Gastrocnemius medialis (tissue), 4 donors: ENCODE results near the gene THBS1. TPM values are rescaled to one million over a fixed set of nuclear protein-coding genes. Genes with fewer than 3 reads are reported as not detected.

Source experiments
- ATAC-seq, 2 donors: fragments of 150-250 bp; one replicate each; pipeline ENCODE4 v1.9.1; 2016
- DNase-seq, 2 donors: peaks; one replicate each; pipeline ENCODE4 v3.0.0-alpha.2; 2019
- H3K27ac ChIP-seq, 4 donors: fragments of 200-600 bp; sonication (generic); 1 replicate in 1 of 4; 2 replicates in 3 of 4; pipeline ENCODE4 v1.5.1; 2016 to 2018; ENCODE audit warnings: mild to moderate bottlenecking in 2 of 4, moderate library complexity in 1 of 4
- H3K27me3 ChIP-seq, 3 donors: fragments of 200-600 bp; sonication (generic) in 2 of 3; 1 replicate in 1 of 3; 2 replicates in 2 of 3; pipeline versions ENCODE4 v1.5.1 to v1.6.0; 2016 to 2019; ENCODE audit warnings: mild to moderate bottlenecking in 1 of 3, moderate library complexity in 1 of 3
- H3K36me3 ChIP-seq, 2 donors: fragments of 200-600 bp; sonication (generic) in 1 of 2; one replicate each; pipeline ENCODE4 v1.5.1; 2017 to 2018
- H3K4me1 ChIP-seq, 2 donors: fragments of 200-600 bp; sonication (generic) in 1 of 2; one replicate each; pipeline ENCODE4 v1.5.1; 2016 to 2017; ENCODE audit warnings: mild to moderate bottlenecking in 2 of 2
- H3K4me3 ChIP-seq, 4 donors: fragments of 200-600 bp; sonication (generic) in 3 of 4; 1 replicate in 1 of 4; 2 replicates in 3 of 4; pipeline ENCODE4 v1.5.1; 2016 to 2019; ENCODE audit warnings: mild to moderate bottlenecking in 2 of 4
- H3K9me3 ChIP-seq, 3 donors: fragments of 200-600 bp; sonication (generic) in 2 of 3; 1 replicate in 1 of 3; 2 replicates in 2 of 3; pipeline ENCODE4 v1.5.1; 2016 to 2019
- CTCF ChIP-seq, 5 experiments: fragments of 450-650 bp in 3 of 5; fragments of 200-600 bp in 2 of 5; sonication (generic) in 2 of 5; IDR thresholded peaks in 4 of 5; conservative IDR thresholded peaks in 1 of 5; 1 replicate in 4 of 5; 2 replicates in 1 of 5; pipeline ENCODE4 v1.5.1; 2016 to 2019; ENCODE audit warnings: antibody characterized with exemption in 5 of 5, mild to moderate bottlenecking in 3 of 5, moderate library complexity in 3 of 5
- POLR2A ChIP-seq, 2 donors: fragments of 450-650 bp; IDR thresholded peaks; one replicate each; pipeline ENCODE4 v1.6.1; 2017; ENCODE audit warnings: antibody characterized with exemption in 2 of 2, mild to moderate bottlenecking in 2 of 2, moderate library complexity in 2 of 2
- in situ Hi-C, 4 donors: fragments of 200-750 bp; cut with MboI; loops; one replicate each; pipeline versions ENCODE4 v1.15.0 to v1.8.0; 2017; ENCODE audit warnings: low sequenced_read_pairs in 4 of 4
- intact Hi-C: fragments of 100-400 bp; cut with DNase I; formaldehyde crosslinking; loops from one replicate; pipeline ENCODE4 v1.15.1; 2023; ENCODE audit warnings: low total_unique reads
- total RNA-seq, 4 donors: library from RNA; depleted of rRNA; stranded (reverse); fragments of >200 nt; gene quantifications; one replicate each; pipeline versions ENCODE4 v1.1.0 to v1.2.3, GENCODE V29; 2016

THBS1 gene
- total RNA-seq: 10 to 100 TPM; 10.7 to 99.0 (median 44.6) TPM

DNA sequence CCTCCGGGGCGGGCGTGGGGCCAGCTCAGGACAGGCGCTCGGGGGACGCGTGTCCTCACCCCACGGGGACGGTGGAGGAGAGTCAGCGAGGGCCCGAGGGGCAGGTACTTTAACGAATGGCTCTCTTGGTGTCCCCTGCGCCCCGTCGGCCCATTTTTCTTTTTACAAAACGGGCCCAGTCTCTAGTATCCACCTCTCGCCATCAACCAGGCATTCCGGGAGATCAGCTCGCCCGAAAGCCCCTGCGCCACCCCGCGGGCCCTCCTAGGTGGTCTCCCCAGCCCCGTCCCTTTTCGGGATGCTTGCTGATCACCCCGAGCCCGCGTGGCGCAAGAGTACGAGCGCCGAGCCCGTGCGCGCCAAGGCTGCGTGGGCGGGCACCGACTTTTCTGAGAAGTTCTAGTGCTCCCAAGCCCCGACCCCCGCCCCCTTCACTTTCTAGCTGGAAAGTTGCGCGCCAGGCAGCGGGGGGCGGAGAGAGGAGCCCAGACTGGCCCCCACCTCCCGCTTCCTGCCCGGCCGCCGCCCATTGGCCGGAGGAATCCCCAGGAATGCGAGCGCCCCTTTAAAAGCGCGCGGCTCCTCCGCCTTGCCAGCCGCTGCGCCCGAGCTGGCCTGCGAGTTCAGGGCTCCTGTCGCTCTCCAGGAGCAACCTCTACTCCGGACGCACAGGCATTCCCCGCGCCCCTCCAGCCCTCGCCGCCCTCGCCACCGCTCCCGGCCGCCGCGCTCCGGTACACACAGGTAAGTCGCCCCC is at the start of gene THBS1:
THBS1 (plus strand) TSS at position 595 of the 757 bp plus-strand sequence. CDS start 779 bp downstream, outside the sequence.
- intact Hi-C loops (loop anchor here (1.0 to 10.0 kb wide), 3 partner anchors 174 to 873 kb away; no protein-coding TSS in a partner anchor), in situ Hi-C loops (loop anchor here in 2 of 4 donors (10.0 to 25.0 kb wide), 3 partner anchors 418 to 768 kb away; no protein-coding TSS in a partner anchor)
- ATAC-seq (peak; percentile 31 to 36), DNase-seq (peak; percentile 26 to 73)
- Histone ChIP-seq H3K36me3 (peaks cover 0 to 6% of the 10 kb centered on the region in 2 donors), H3K4me3 (peak within 1 kb of the TSS; percentile 55 to 63 (median 58)), H3K27me3 (peaks cover 0 to 6% (median 4%) of the 10 kb centered on the region in 3 donors), H3K9me3 (no peaks in the 10 kb centered on the region), H3K27ac (peak within 1 kb of the TSS; percentile 66 to 75 (median 68)), H3K4me1 (peaks cover 7 to 16% of the 10 kb centered on the region in 2 donors)
- TF ChIP-seq POLR2A (IDR thresholded peaks at IDR 0.05) (peak; percentile 50 to 72), CTCF (IDR thresholded peaks at IDR 0.05 in 4 of 5, conservative IDR thresholded peaks at IDR 0.05 in 1 of 5) (no peak)

DNA sequence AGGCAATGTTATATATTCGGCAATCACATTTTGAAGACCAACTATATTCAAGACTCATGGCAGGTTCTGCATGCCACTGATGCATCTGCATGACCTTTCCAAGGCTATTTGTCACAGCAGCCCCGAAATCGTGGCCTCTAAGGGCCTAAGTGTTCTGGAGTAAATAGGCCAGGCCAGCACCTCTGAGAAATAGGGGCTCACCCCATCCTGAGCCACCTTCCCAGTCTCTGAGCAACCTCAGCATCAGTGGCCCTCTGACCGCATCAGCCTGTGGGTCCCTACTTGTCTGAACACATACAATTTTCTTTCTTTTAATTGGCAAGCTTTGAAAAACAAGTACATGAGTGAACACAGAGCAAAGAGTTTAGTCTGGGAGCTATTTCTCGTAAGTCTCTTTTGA is 45.9 kb upstream of the THBS1 start:
- H3K27me3 ChIP-seq: no peaks in the 10 kb centered on the region
- H3K4me1 ChIP-seq: peaks cover 0 to 3% of the 10 kb centered on the region in 2 donors
- H3K27ac ChIP-seq: no peak overlapping the region
- no peak overlapping the region for H3K4me3 ChIP-seq
- DNase-seq: no peak
- intact Hi-C loops: no loop called here
- ATAC-seq: no peak
- in situ Hi-C loops: no loop called here
- H3K36me3 ChIP-seq: no peaks in the 10 kb centered on the region
- TF ChIP-seq POLR2A (IDR thresholded peaks at IDR 0.05): no peak
- H3K9me3 ChIP-seq: no peaks in the 10 kb centered on the region

GRCh38 chr15:39535466-39535865 is 45.4 kb upstream of the THBS1 start:
- Histone ChIP-seq H3K4me1 (peaks cover 0 to 3% of the 10 kb centered on the region in 2 donors), H3K4me3 (no peak overlapping the region), H3K27me3 (no peaks in the 10 kb centered on the region), H3K36me3 (no peaks in the 10 kb centered on the region), H3K27ac (no peak overlapping the region), H3K9me3 (no peaks in the 10 kb centered on the region)
- no peak for ATAC-seq
- DNase-seq: no peak
- intact Hi-C loops: no loop called here
- in situ Hi-C loops: no loop called here
- no peak for TF ChIP-seq POLR2A (IDR thresholded peaks at IDR 0.05)
- TF ChIP-seq CTCF (IDR thresholded peaks at IDR 0.05 in 4 of 5, conservative IDR thresholded peaks at IDR 0.05 in 1 of 5): no peak

DNA sequence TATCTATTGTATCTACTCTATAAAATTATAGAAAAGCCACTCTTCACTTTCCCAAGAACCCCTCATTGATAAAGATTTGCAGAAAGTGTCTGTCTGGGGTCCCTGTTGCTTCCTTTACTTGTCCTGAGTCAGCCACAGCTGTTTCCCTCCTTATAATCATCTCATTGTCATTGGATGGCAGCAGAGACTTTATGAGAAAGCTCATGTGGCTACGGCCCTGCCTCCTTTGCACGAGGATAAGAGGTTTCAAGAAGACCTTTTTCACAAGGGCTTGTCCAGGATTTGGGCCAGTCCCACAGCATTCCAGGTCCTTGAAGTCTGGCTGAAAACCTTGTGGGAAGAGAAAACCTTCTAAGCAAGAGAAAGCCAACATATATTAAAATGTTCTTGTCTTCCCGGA is 41.9 kb upstream of the THBS1 start:
- no peak for DNase-seq
- H3K27me3 ChIP-seq: no peaks in the 10 kb centered on the region
- no peaks in the 10 kb centered on the region for H3K9me3 ChIP-seq
- no peak overlapping the region for H3K27ac ChIP-seq
- H3K4me1 ChIP-seq: peaks cover 0 to 3% of the 10 kb centered on the region in 2 donors
- no peak for ATAC-seq
- no peaks in the 10 kb centered on the region for H3K36me3 ChIP-seq
- in situ Hi-C loops (no loop called here), intact Hi-C loops (no loop called here)
- TF ChIP-seq CTCF (IDR thresholded peaks at IDR 0.05 in 4 of 5, conservative IDR thresholded peaks at IDR 0.05 in 1 of 5) (no peak), POLR2A (IDR thresholded peaks at IDR 0.05) (no peak)
- H3K4me3 ChIP-seq: no peak overlapping the region

GRCh38 chr15:39539466-39539865 is 41.4 kb upstream of the THBS1 start:
- no peak overlapping the region for H3K27ac ChIP-seq

More at GRCh38 chr15:39539466-39539865, 41.4 kb upstream of the THBS1 start:
- no peak overlapping the region for H3K4me3 ChIP-seq
- no peaks in the 10 kb centered on the region for H3K27me3 ChIP-seq
- peaks cover 0 to 3% of the 10 kb centered on the region in 2 donors for H3K4me1 ChIP-seq
- TF ChIP-seq CTCF (IDR thresholded peaks at IDR 0.05 in 4 of 5, conservative IDR thresholded peaks at IDR 0.05 in 1 of 5) (no peak), POLR2A (IDR thresholded peaks at IDR 0.05) (no peak)
- DNase-seq: no peak
- no peaks in the 10 kb centered on the region for H3K9me3 ChIP-seq
- in situ Hi-C loops: no loop called here
- H3K36me3 ChIP-seq: no peaks in the 10 kb centered on the region
- intact Hi-C loops: no loop called here
- no peak for ATAC-seq
